Measurements from ENCODE around the gene MRPL17.

The MRPL17 gene

GRCh38 chr11:6633422-6634408 is 49.4 kb downstream of the MRPL17 start:
- no peak overlapping the region for H3K4ac ChIP-seq (ENCODE audit: low read depth, low read length)
- H3K9ac ChIP-seq (ENCODE audit: low read length), result no peak overlapping the region
- H3K4me1 ChIP-seq (ENCODE audit: control insufficient read depth, low read depth, low read length), result no peaks in the 10 kb centered on the region
- H3K56ac ChIP-seq (ENCODE audit: low read length), result no peak overlapping the region
- no peak overlapping the region for H3K4me2 ChIP-seq (ENCODE audit: low read length)
- no peak overlapping the region for H4K5ac ChIP-seq (ENCODE audit: low read length)
- no peak overlapping the region for H2BK120ac ChIP-seq (ENCODE audit: low read depth, low read length)
- no peaks in the 10 kb centered on the region for H3K79me2 ChIP-seq (ENCODE audit: control insufficient read depth, insufficient read depth, low read length)
- no peaks in the 10 kb centered on the region for H3K36me3 ChIP-seq (ENCODE audit: control insufficient read depth, insufficient read depth, low read length)
- no CpG with 5 or more reads among the region's 16 CpGs for WGBS (ENCODE audit: extremely low coverage, insufficient coverage, low lambda C conversion rate)
- no peak overlapping the region for H3K23ac ChIP-seq (ENCODE audit: low read length)
- H4K8ac ChIP-seq (ENCODE audit: low read depth, low read length), result no peak overlapping the region
- no peak overlapping the region for H3K27ac ChIP-seq (ENCODE audit: low read depth, low read length)
- peaks cover 5% of the 10 kb centered on the region for H3K27me3 ChIP-seq (ENCODE audit: insufficient read depth, low read length, poor library complexity)
- H2BK15ac ChIP-seq (replicated peaks; ENCODE audit: low read depth), result no peak overlapping the region
- no peak overlapping the region for H3K18ac ChIP-seq (ENCODE audit: low read length)
- no peak overlapping the region for H2AK5ac ChIP-seq (ENCODE audit: low read length)
- H3K79me1 ChIP-seq (ENCODE audit: low read length), result no peaks in the 10 kb centered on the region
- no peak for DNase-seq
- H2BK5ac ChIP-seq (ENCODE audit: low read length), result no peak overlapping the region
- H3K4me3 ChIP-seq (ENCODE audit: low read length), result no peak overlapping the region

- no peak overlapping the region for H4K8ac ChIP-seq (ENCODE audit: low read depth, low read length)
- no peak overlapping the region for H4K5ac ChIP-seq (ENCODE audit: low read length)
- no peak overlapping the region for H3K18ac ChIP-seq (ENCODE audit: low read length)
- no peak overlapping the region for H2BK120ac ChIP-seq (ENCODE audit: low read depth, low read length)
- no peaks in the 10 kb centered on the region for H3K79me2 ChIP-seq (ENCODE audit: control insufficient read depth, insufficient read depth, low read length)
- H2BK15ac ChIP-seq (replicated peaks; ENCODE audit: low read depth), result no peak overlapping the region
- H3K27ac ChIP-seq (ENCODE audit: low read depth, low read length), result no peak overlapping the region
- DNase-seq, result no peak
- H3K79me1 ChIP-seq (ENCODE audit: low read length), result no peaks in the 10 kb centered on the region
- H2BK5ac ChIP-seq (ENCODE audit: low read length), result no peak overlapping the region
- no peak overlapping the region for H3K9ac ChIP-seq (ENCODE audit: low read length)
- H3K36me3 ChIP-seq (ENCODE audit: control insufficient read depth, insufficient read depth, low read length), result no peaks in the 10 kb centered on the region
- no peak overlapping the region for H2AK5ac ChIP-seq (ENCODE audit: low read length)
- no peak overlapping the region for H3K23ac ChIP-seq (ENCODE audit: low read length)
- H3K4me2 ChIP-seq (ENCODE audit: low read length), result no peak overlapping the region
- no peaks in the 10 kb centered on the region for H3K4me1 ChIP-seq (ENCODE audit: control insufficient read depth, low read depth, low read length)
- H3K4me3 ChIP-seq (ENCODE audit: low read length), result no peak overlapping the region
- no peak overlapping the region for H3K56ac ChIP-seq (ENCODE audit: low read length)
- H3K4ac ChIP-seq (ENCODE audit: low read depth, low read length), result no peak overlapping the region
- no CpG with 5 or more reads among the region's 29 CpGs for WGBS (ENCODE audit: extremely low coverage, insufficient coverage, low lambda C conversion rate)
- peaks cover 5% of the 10 kb centered on the region for H3K27me3 ChIP-seq (ENCODE audit: insufficient read depth, low read length, poor library complexity)
These were observed 50.7 kb downstream of the MRPL17 start for GRCh38 chr11:6632116-6633073.

GRCh38 chr11:6631361-6631890 is 51.7 kb downstream of the MRPL17 start:
- no peak overlapping the region for H3K4me2 ChIP-seq (ENCODE audit: low read length)
- H3K27me3 ChIP-seq (ENCODE audit: insufficient read depth, low read length, poor library complexity), result peaks cover 5% of the 10 kb centered on the region
- H4K5ac ChIP-seq (ENCODE audit: low read length), result no peak overlapping the region
- no peak overlapping the region for H3K4ac ChIP-seq (ENCODE audit: low read depth, low read length)
- H2BK15ac ChIP-seq (replicated peaks; ENCODE audit: low read depth), result no peak overlapping the region
- no peak overlapping the region for H2BK5ac ChIP-seq (ENCODE audit: low read length)
- H3K4me3 ChIP-seq (ENCODE audit: low read length), result no peak overlapping the region
- no peaks in the 10 kb centered on the region for H3K79me1 ChIP-seq (ENCODE audit: low read length)
- no peak overlapping the region for H2BK120ac ChIP-seq (ENCODE audit: low read depth, low read length)
- DNase-seq, result no peak
- no peak overlapping the region for H2AK5ac ChIP-seq (ENCODE audit: low read length)
- no peak overlapping the region for H3K9ac ChIP-seq (ENCODE audit: low read length)
- no peak overlapping the region for H3K27ac ChIP-seq (ENCODE audit: low read depth, low read length)
- H3K23ac ChIP-seq (ENCODE audit: low read length), result no peak overlapping the region
- no peak overlapping the region for H3K56ac ChIP-seq (ENCODE audit: low read length)
- no peak overlapping the region for H3K18ac ChIP-seq (ENCODE audit: low read length)
- no peaks in the 10 kb centered on the region for H3K36me3 ChIP-seq (ENCODE audit: control insufficient read depth, insufficient read depth, low read length)
- no peaks in the 10 kb centered on the region for H3K79me2 ChIP-seq (ENCODE audit: control insufficient read depth, insufficient read depth, low read length)
- WGBS (ENCODE audit: extremely low coverage, insufficient coverage, low lambda C conversion rate), result no CpG with 5 or more reads among the region's 11 CpGs
- no peak overlapping the region for H4K8ac ChIP-seq (ENCODE audit: low read depth, low read length)
- no peaks in the 10 kb centered on the region for H3K4me1 ChIP-seq (ENCODE audit: control insufficient read depth, low read depth, low read length)

GRCh38 chr11:6630632-6631291 is 52.4 kb downstream of the MRPL17 start:
- Histone ChIP-seq H2BK120ac (ENCODE audit: low read depth, low read length) (no peak overlapping the region), H3K36me3 (ENCODE audit: control insufficient read depth, insufficient read depth, low read length) (no peaks in the 10 kb centered on the region), H2BK15ac (replicated peaks; ENCODE audit: low read depth) (no peak overlapping the region), H3K9ac (ENCODE audit: low read length) (no peak overlapping the region), H4K5ac (ENCODE audit: low read length) (no peak overlapping the region), H3K79me1 (ENCODE audit: low read length) (no peaks in the 10 kb centered on the region), H3K27me3 (ENCODE audit: insufficient read depth, low read length, poor library complexity) (peaks cover 5% of the 10 kb centered on the region), H2AK5ac (ENCODE audit: low read length) (no peak overlapping the region), H3K4me1 (ENCODE audit: control insufficient read depth, low read depth, low read length) (no peaks in the 10 kb centered on the region), H3K23ac (ENCODE audit: low read length) (no peak overlapping the region), H3K18ac (ENCODE audit: low read length) (no peak overlapping the region), H3K79me2 (ENCODE audit: control insufficient read depth, insufficient read depth, low read length) (no peaks in the 10 kb centered on the region), H3K27ac (ENCODE audit: low read depth, low read length) (no peak overlapping the region), H2BK5ac (ENCODE audit: low read length) (no peak overlapping the region), H3K56ac (ENCODE audit: low read length) (no peak overlapping the region), H3K4me3 (ENCODE audit: low read length) (no peak overlapping the region), H4K8ac (ENCODE audit: low read depth, low read length) (no peak overlapping the region), H3K4me2 (ENCODE audit: low read length) (peak overlapping the region; percentile 67), H3K4ac (ENCODE audit: low read depth, low read length) (no peak overlapping the region)
- WGBS (ENCODE audit: extremely low coverage, insufficient coverage, low lambda C conversion rate), result no CpG with 5 or more reads among the region's 28 CpGs
- DNase-seq, result no peak
